ENCODE data around the gene PGP. TPM values are rescaled to one million over a fixed set of nuclear protein-coding genes. Genes with fewer than 3 reads are reported as not detected.
"Not testable (repeated sequence)": the region's sequence is repeated elsewhere in the genome, so short reads cannot be mapped to it uniquely, and the experiment has no call there.

The PGP gene
- total RNA-seq, 1 donor from 2014 or later = 10.1 TPM

- no peak for DNase-seq
Measured at GRCh38 chr16:2216330-2216729, 1.7 kb upstream of the PGP start.

DNA sequence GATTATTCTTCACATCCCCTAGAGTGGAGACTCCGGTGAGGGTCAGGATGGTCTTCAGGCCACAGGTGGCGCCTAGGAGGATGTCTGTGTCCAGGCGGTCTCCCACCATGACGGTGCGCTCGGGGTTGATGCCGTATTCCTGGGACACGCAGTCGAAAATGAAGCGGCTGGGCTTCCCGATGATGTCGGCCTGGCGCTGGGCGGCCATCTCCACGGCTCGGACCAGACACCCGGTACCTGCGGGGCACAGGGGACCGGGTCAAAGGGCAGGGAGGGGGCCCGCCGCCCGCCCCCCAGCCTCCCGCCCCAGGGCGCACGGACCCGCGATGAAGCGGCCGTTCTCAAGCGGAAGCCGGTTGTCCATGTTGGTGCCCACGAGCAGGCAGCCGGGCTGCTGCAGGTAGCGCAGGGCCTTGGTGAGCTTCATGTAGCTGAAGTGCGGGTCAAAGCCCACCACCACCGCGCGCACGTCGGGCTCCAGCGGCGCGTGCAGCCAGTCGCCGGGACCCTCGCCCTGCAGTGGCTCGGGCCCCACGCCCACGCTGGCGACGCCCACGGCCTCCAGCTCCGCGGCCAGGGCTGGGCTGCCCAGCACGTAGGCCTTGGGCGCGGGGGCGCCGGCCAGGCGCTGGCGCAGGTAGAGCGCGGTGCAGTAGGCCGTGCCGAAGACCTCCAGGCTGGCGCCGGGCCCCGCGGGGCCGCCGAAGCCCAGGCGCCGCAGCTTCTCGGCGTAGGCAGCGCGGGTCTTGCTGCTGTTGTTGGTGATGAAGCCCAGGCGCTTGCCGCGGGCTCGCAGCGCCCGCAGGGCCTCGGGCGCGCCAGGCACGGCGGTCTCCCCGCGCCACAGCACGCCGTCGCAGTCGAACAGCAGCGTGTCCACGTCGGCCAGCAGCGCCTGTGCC, 572 bp downstream of the PGP start:
- DNase-seq = no peak

DNA sequence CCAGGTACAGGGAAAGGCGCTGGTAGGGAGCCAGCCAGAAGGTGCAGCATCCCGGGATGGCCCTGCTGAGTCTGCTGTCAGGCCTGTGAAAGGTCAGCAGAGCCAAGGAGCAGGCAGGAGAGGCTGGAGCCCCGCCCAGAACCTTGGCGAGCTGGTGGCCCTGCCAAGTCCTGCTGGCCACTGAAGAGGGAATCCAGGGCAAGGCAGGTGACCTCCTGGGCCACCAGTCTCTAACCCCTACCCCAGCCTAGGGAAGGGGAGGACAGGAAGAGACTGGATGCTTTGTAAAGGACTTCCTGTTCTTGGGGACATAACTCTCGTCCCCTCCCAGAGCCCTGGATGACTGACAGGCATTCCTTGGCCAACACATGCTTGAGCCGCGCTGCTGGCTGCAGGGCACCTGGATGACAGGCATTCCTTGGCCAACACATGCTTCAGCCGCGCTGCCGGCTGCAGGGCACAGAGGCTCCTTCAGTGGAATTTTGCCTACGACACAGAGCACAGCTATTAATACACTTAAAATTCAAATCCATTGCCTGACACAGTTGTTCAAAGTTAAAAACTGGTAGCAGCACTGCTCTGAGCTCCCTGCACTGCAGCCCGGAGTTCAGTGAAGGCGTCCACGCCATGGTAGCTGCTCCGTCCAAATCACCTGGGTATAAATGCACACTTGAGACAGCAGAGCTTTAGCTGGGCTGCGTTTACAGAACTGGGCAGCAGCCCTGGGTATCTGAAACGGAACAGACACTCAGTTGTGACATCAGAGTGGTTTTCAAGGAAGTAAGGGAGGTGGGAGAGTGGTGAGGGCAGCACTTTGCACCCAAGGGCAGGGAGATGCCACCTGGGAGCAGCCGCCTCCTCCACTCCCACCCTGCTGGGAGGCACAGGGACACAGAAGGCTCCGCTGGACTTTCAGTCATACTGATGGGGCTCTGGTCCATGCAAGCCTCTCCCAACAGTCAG, 2.0 kb downstream of the PGP start:
- no peak for DNase-seq

DNA sequence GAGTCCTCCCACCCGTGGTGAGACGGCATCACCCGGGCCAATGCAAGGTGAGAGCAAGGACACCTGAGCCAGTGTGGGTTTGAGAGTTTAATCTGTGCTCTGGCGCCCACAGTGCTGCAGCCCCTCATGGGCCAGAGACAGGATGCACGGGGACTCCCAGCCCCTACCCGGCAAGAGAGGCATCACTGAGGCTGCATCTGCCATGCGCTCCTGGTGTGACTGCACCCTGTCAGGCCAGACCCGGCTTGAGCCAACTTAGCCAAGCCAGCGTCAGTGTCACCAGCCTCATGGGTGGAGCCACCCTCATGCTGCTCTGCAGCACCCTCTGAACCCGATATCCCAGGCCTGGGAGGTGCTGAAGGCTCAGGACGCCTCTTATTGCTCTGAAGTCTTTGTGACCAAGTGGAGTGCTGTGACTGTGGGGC, 2.7 kb downstream of the PGP start:
- no peak for DNase-seq

- DNase-seq = no peak
Measured at GRCh38 chr16:2210386-2211365, 4.0 kb downstream of the PGP start, which contains the start of gene BRICD5. TSS of gene BRICD5 (minus strand) at chr16:2210863. CDS start at chr16:2210833, 30 bp downstream.

DNA sequence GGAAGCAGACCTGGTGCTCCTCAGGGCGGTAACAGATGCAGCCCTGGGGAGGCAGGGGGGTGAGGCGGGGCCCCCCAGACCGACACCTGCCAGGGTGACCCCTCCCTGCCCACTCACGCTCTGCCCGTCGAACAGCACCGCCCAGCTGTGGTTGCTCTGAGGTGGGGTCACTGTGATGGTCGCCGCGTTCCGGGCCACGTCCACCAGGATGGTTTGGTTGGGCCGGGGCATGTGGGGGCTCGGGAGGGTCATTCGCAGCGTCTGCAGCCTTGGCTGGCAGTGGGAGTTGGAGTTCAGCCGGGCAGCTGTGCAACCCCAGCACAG, 4.7 kb downstream of the PGP start:
- no peak for DNase-seq

DNA sequence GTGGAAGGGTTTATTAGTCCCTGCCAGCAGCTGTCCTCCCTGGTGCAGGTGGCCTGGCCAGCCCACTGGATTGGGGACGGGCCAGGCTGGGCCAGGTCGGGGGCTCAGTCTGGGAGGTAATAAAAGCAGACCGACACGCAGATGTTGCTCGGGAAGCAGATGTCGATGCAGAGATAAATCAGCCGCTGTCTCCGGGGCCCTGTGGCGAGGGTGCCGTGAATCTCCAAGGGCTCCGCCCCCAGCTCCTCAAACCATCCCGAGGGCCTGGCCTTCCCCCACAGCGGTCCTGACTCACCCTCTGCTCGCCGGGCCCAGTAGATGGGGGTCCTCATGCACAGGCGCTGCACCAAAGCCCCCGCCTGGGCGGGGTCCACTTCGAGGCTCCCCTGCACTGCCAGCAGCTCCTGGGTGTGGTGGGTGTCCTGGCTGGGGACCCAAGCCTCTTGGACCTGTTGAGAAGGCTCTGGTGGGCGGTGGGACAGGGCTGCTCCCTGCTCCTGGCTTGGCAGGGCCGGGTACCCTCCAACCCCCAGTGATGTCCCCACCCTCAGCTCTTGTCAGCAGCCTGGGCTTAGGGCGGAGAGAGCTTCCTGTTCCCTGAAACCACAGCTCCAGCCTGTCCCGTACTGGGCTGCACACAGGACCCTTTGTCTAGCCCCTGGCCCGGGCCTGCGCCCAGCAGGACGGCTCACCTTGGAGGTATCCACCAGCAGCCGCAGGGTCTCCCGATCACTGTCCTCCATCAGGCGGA, 5.2 kb downstream of the PGP start:
- DNase-seq = no peak

DNA sequence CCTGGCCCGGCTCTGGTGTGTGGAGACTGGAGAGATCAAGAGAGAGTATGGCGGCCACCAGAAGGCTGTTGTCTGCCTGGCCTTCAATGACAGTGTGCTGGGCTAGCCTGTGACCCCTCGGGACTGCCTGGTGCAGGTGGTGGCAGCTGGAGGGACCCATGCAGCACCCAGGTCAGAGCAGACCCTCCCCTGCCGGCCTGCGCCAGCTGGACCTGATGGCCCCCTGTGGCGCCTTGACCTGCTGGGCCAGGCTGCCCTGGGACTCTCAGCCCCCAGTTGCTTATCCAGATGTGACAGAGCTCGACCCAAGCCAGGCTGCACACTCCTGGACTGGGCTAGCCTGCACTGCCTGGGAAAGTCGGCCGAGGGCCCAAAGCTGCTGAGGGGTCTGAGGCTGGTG, 5.9 kb downstream of the PGP start:
- DNase-seq = no peak

- DNase-seq = no peak
Measured at GRCh38 chr16:2208308-2208707, 6.3 kb downstream of the PGP start.

GRCh38 chr16:2207872-2208271, 6.8 kb downstream of the PGP start:
- no peak for DNase-seq

- DNase-seq = no peak
Measured at GRCh38 chr16:2206780-2207433, 7.7 kb downstream of the PGP start.

GRCh38 chr16:2206420-2206779, 8.2 kb downstream of the PGP start:
- DNase-seq = no peak

GRCh38 chr16:2205967-2206313, 8.7 kb downstream of the PGP start:
- DNase-seq = no peak

GRCh38 chr16:2205104-2205966, 9.3 kb downstream of the PGP start, which contains the start of gene MLST8:
TSS of gene MLST8 (plus strand) at chr16:2205454. CDS start at chr16:2206086, 632 bp downstream.
- peak; percentile 85 for DNase-seq

DNA sequence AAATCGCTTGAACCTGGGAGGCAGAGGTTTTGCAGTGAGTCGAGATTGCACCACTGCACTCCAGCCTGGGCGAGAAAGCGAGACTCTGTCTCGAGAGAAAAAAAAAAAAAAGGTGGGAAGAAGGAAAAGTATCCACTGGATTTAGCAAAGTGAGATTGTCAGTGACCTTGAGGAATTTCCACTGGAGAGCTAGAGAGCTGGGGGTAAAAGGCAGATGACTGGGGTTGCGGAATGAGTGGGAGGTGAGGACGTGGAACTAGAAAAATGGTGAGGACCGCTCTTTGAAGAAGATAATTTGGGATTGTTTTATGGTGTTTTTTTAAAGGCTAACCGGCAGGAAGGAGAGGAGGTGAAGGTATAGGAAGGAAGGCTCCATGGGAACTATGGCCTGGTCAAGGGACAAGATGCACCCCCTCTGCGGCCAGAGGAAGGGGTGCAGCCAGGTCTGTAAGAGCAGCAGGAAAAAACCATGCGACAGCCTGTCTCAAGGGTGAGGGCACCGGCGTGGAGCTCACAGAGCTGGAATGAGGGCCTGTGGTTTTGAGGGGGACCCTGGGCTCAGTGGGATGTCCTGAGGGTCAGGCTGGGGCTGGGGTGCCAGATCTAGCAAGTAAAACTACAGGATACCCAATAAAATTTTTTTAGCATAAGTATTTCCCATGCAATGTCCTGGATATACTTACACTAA, 10.1 kb downstream of the PGP start:
- DNase-seq = no peak

DNA sequence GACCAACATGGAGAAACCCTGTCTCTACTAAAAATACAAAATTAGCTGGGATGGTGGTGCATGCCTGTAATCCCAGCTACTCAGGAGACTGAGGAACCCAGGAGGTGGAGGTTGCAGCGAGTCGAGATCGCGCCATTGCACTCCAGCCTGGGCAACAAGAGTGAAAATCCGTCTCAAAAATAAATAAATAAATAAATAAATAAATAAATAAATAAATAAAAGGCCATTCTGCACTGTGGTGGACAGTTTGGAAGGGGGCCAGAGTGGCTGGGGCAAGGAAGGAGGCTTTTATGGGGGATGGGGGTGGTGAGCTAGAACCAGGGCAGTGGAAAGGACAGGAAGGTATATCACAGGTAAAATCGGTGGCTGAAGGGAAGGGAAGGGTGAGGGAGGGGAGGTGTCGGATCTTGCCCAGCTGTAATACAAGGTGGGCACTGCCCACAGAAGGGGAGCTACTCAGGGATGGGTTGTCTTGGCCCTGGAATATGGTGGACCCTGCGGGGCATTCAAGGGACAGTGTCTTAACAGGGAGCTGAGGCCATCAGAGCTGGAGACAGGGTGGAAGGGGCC, 11.4 kb downstream of the PGP start:
- DNase-seq = not testable (repeated sequence)

- no peak for DNase-seq
Measured at GRCh38 chr16:2200313-2200712, 14.3 kb downstream of the PGP start.

- no peak for DNase-seq
Measured at GRCh38 chr16:2199621-2200139, 15.0 kb downstream of the PGP start.
